Common myeloid progenitor, CD34-positive (primary cell): ENCODE results near the gene C1QL3.
A peak's percentile ranks its signal among the peaks of the same experiment; 100 is the strongest.

ENCODE experiments used
- CTCF ChIA-PET: fragments of 350-600 bp; sonication (Branson Sonifier 250); formaldehyde crosslinking; loops from one replicate; lab custom pipeline; 2021; ENCODE audit warnings: antibody characterized with exemption; lab: Charles Lee
- POLR2A ChIA-PET: fragments of 350-600 bp; sonication (Branson Sonifier 250); formaldehyde crosslinking; loops from one replicate; lab custom pipeline; 2021; ENCODE audit warnings: antibody characterized with exemption; lab: Charles Lee
- DNase-seq, 3 donors: peaks; one replicate each; pipeline versions ENCODE4 v3.0.0 to v3.0.0-alpha.2; 2013
- H3K27ac ChIP-seq, 2 experiments: 1 replicate in 1 of 2; 2 replicates in 1 of 2; pipeline ENCODE4 v1.7.0; 2013; ENCODE audit warnings: inconsistent platforms in 2 of 2, low read length in 2 of 2, mild to moderate bottlenecking in 2 of 2, low read depth in 1 of 2, moderate library complexity in 1 of 2; ENCODE audit not compliant: severe bottlenecking in 2 of 2, insufficient read depth in 1 of 2, poor library complexity in 1 of 2
- H3K27me3 ChIP-seq, 5 experiments: replicated peaks in 2 of 5; 1 replicate in 3 of 5; 2 replicates in 2 of 5; pipeline versions ENCODE4 v1.6.1 to v1.7.0; 2013; ENCODE audit warnings: low read length in 4 of 5, mild to moderate bottlenecking in 2 of 5, moderate library complexity in 2 of 5, inconsistent platforms in 1 of 5; ENCODE audit not compliant: insufficient read depth in 5 of 5, control insufficient read depth in 4 of 5
- H3K36me3 ChIP-seq, 4 experiments: 1 replicate in 2 of 4; 2 replicates in 2 of 4; pipeline versions ENCODE4 v1.6.1 to v1.7.0; 2013; ENCODE audit warnings: low read length in 3 of 4, control low read depth in 1 of 4, mild to moderate bottlenecking in 1 of 4; ENCODE audit not compliant: control insufficient read depth in 4 of 4, insufficient read depth in 4 of 4
- H3K4me1 ChIP-seq, 4 experiments: 1 replicate in 3 of 4; 2 replicates in 1 of 4; pipeline versions ENCODE4 v1.6.1 to v1.7.1; 2013; ENCODE audit warnings: low read length in 3 of 4, mild to moderate bottlenecking in 3 of 4, control low read depth in 1 of 4, inconsistent platforms in 1 of 4, moderate library complexity in 1 of 4; ENCODE audit not compliant: control insufficient read depth in 4 of 4, insufficient read depth in 4 of 4; ENCODE audit errors: control extremely low read depth in 1 of 4
- H3K4me3 ChIP-seq, 7 experiments: 1 replicate in 4 of 7; 2 replicates in 3 of 7; pipeline versions ENCODE4 v1.5.1 to v1.7.0; 2013; ENCODE audit warnings: mild to moderate bottlenecking in 7 of 7, low read length in 6 of 7, moderate library complexity in 6 of 7, inconsistent platforms in 2 of 7, low read depth in 2 of 7, control low read depth in 1 of 7; ENCODE audit not compliant: insufficient read depth in 4 of 7, control insufficient read depth in 1 of 7; ENCODE audit errors: extremely low read depth in 1 of 7
- H3K9me3 ChIP-seq, 5 experiments: 1 replicate in 4 of 5; 2 replicates in 1 of 5; pipeline versions ENCODE4 v1.6.1 to v1.7.1; 2013; ENCODE audit warnings: low read length in 4 of 5, mild to moderate bottlenecking in 2 of 5, inconsistent platforms in 1 of 5, low read depth in 1 of 5, moderate library complexity in 1 of 5; ENCODE audit not compliant: control insufficient read depth in 4 of 5, insufficient read depth in 2 of 5; ENCODE audit errors: control extremely low read depth in 1 of 5
- WGBS: methylation state at CpG from one replicate; pipeline ENCODE4 v1.1.5; 2013; ENCODE audit not compliant: insufficient coverage; 5-methylcytosine and 5-hydroxymethylcytosine counted together

C1QL3 gene

DNA sequence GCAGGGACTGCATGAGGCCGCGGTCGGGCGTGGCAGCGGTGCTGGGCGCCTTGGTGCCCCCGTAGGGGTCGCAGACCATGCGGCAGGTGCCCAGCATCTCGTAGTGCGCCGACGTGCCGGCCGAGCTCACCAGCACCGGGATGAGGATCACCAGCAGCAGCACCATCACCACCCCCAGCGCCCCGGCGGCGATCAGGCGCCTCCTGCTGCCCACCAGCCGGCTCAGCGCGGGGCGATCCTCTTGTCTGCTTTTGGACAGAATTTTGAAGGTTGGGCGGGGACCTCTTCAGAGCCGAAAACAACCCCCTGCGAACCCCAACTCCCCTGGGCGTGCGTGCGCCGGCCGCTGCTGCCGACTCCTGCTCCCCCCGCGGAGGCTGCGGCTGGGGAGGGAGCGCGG is 779 bp downstream of the C1QL3 start:
- ChIA-PET CTCF (interaction anchor here (1.7 kb wide), 1 partner anchor 25 kb away, joined by 6 read pairs; no protein-coding TSS in a partner anchor), POLR2A (no interaction called here)
- DNase-seq: peak; percentile 45 to 64 (median 48)
- H3K9me3 ChIP-seq: no peaks in the 10 kb centered on the region
- WGBS: under 1% methylated on average over 28 of the region's 39 CpGs
- H3K36me3 ChIP-seq: no peaks in the 10 kb centered on the region
- peaks cover 0 to 25% (median 16%) of the 10 kb centered on the region in 4 experiments for H3K4me1 ChIP-seq
- peak overlapping the region in 6 of 7 experiments; percentile 52 to 77 (median 62) for H3K4me3 ChIP-seq
- H3K27me3 ChIP-seq: peaks cover 3 to 51% (median 33%) of the 10 kb centered on the region in 5 experiments
- no peak overlapping the region for H3K27ac ChIP-seq

GRCh38 chr10:16519908-16520861 is 1.5 kb downstream of the C1QL3 start:
- peak in 2 of 3 donors; percentile 22 to 34 for DNase-seq
- no peak overlapping the region for H3K27ac ChIP-seq

GRCh38 chr10:16519250-16519907 is 2.3 kb downstream of the C1QL3 start:
- CTCF ChIA-PET: interaction anchor here (0.8 to 1.6 kb wide), 6 partner anchors 10 to 403 kb away, joined by 3 to 5 read pairs (median 4); no protein-coding TSS in a partner anchor
- no peaks in the 10 kb centered on the region for H3K9me3 ChIP-seq
- POLR2A ChIA-PET: no interaction called here
- peak in 2 of 3 donors; percentile 23 to 32 for DNase-seq
- no peak overlapping the region for H3K27ac ChIP-seq
- peak overlapping the region in 5 of 7 experiments; percentile 16 to 77 (median 59) for H3K4me3 ChIP-seq
- no peaks in the 10 kb centered on the region for H3K36me3 ChIP-seq
- H3K4me1 ChIP-seq: peaks cover 0 to 25% (median 16%) of the 10 kb centered on the region in 4 experiments
- 47% methylated on average over 29 of the region's 31 CpGs for WGBS
- H3K27me3 ChIP-seq: peaks cover 3 to 49% (median 30%) of the 10 kb centered on the region in 5 experiments

More at GRCh38 chr10:16519908-16520861, 1.5 kb downstream of the C1QL3 start:
- POLR2A ChIA-PET: no interaction called here
- H3K27me3 ChIP-seq: peaks cover 3 to 51% (median 33%) of the 10 kb centered on the region in 5 experiments
- CTCF ChIA-PET: interaction anchor here (0.8 to 1.5 kb wide), 3 partner anchors 30 to 404 kb away, joined by 3 to 5 read pairs (median 4); no protein-coding TSS in a partner anchor
- H3K36me3 ChIP-seq: no peaks in the 10 kb centered on the region
- no peaks in the 10 kb centered on the region for H3K9me3 ChIP-seq
- peak overlapping the region in 6 of 7 experiments; percentile 33 to 77 (median 62) for H3K4me3 ChIP-seq
- 4% methylated on average over 77 of the region's 104 CpGs for WGBS
- peaks cover 0 to 25% (median 16%) of the 10 kb centered on the region in 4 experiments for H3K4me1 ChIP-seq

DNA sequence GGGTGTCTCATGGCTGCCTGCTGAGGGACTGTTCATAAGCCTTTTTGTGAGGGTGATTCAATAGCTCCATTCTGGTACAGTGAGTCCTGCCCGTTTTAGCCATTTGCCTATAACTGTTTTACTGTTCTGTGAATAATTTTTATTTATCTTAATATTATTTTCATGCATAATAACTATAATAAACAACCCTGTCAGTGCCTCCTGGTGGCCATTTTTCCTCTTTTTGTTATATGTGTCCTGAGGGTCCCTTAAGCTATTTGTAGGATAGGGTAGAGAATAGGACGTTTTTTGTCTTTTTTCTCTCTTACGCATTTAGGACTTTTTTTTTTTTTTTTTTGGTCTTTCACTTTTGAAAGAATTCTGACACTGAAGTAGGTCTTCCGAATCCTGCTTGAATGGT is 2.9 kb downstream of the C1QL3 start:
- peaks cover 3 to 47% (median 27%) of the 10 kb centered on the region in 5 experiments for H3K27me3 ChIP-seq
- POLR2A ChIA-PET: interaction anchor here (0.7 kb wide), 1 partner anchor 223 kb away, joined by 6 read pairs; no protein-coding TSS in a partner anchor
- peak; percentile 41 to 66 (median 65) for DNase-seq
- no peaks in the 10 kb centered on the region for H3K9me3 ChIP-seq
- H3K4me3 ChIP-seq: no peak overlapping the region
- no peak overlapping the region for H3K27ac ChIP-seq
- peaks cover 0 to 25% (median 16%) of the 10 kb centered on the region in 4 experiments for H3K4me1 ChIP-seq
- CTCF ChIA-PET: interaction anchor here (0.8 to 1.6 kb wide), 6 partner anchors 11 to 403 kb away, joined by 3 to 5 read pairs (median 4); no protein-coding TSS in a partner anchor
- WGBS: no CpG with 5 or more reads among the region's 4 CpGs
- H3K36me3 ChIP-seq: no peaks in the 10 kb centered on the region

GRCh38 chr10:16510843-16511242 is 10.8 kb downstream of the C1QL3 start:
- peaks cover 4 to 23% (median 7%) of the 10 kb centered on the region in 4 experiments for H3K36me3 ChIP-seq
- WGBS: 80% methylated on average over 2 of the region's 9 CpGs
- H3K27me3 ChIP-seq: no peaks in the 10 kb centered on the region
- no peak for DNase-seq
- H3K9me3 ChIP-seq: no peaks in the 10 kb centered on the region
- no peak overlapping the region for H3K4me3 ChIP-seq
- no peak overlapping the region for H3K27ac ChIP-seq
- POLR2A ChIA-PET: no interaction called here
- CTCF ChIA-PET: no interaction called here
- H3K4me1 ChIP-seq: no peaks in the 10 kb centered on the region

DNA sequence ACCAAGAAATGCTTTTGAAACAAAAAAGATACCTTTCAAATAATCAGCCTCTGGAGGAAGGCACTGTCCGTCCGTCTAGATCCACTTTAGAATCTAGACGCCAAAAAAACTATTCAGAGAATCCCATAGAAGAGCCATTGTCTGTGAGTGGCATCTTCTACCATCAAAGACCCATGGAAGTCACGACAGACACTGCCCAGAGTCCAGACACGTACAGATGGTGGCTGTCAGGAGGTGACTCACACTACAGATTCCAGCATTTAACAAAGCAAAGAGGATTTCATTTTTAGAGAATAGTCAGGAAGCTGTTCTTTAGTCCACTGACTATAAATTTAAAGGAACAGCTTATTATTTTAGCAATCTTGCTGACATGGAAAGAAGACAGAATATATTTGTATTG is 11.7 kb downstream of the C1QL3 start:
- 94% methylated on average over 3 of the region's 5 CpGs for WGBS
- no peaks in the 10 kb centered on the region for H3K9me3 ChIP-seq
- POLR2A ChIA-PET: no interaction called here

More for the DNA sequence above, 11.7 kb downstream of the C1QL3 start:
- H3K4me1 ChIP-seq: no peaks in the 10 kb centered on the region
- H3K36me3 ChIP-seq: peaks cover 4 to 30% (median 8%) of the 10 kb centered on the region in 4 experiments
- no peak overlapping the region for H3K4me3 ChIP-seq
- CTCF ChIA-PET: no interaction called here
- H3K27me3 ChIP-seq: no peaks in the 10 kb centered on the region
- DNase-seq: no peak
- no peak overlapping the region for H3K27ac ChIP-seq
